Measurements from ENCODE around the gene NCAM1. TPM values are rescaled to one million over a fixed set of nuclear protein-coding genes. Genes with fewer than 3 reads are reported as not detected.

The NCAM1 gene
- total RNA-seq, 1 donor from 2014 or later: 27.3 TPM

DNA sequence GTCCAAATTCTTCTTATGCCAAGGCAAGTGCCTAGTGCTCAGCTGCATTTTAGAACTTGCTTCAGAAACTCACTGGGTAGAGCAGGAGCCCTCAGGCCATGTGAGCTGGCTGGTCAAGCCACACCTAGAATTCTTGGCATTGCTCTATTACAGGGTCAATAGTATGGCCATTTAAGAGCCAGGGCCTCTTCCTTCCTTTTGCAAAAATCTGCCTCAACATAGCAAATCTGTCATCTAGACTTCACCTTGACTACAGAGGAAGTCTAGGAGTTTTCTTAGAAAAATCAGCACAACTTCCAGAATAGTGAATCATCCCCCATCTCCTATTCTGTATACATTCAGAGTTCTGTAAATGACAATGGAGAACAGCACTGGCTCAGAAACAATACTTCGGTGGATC lies 241.2 kb downstream of the NCAM1 start:
- no peak for DNase-seq (ENCODE audit: low spot score, unreplicated experiment)
- H3K4me1 Mint-ChIP-seq (ENCODE audit: low read depth): peaks cover 7% of the 10 kb centered on the region
- TF ChIP-seq, protein P1, sequence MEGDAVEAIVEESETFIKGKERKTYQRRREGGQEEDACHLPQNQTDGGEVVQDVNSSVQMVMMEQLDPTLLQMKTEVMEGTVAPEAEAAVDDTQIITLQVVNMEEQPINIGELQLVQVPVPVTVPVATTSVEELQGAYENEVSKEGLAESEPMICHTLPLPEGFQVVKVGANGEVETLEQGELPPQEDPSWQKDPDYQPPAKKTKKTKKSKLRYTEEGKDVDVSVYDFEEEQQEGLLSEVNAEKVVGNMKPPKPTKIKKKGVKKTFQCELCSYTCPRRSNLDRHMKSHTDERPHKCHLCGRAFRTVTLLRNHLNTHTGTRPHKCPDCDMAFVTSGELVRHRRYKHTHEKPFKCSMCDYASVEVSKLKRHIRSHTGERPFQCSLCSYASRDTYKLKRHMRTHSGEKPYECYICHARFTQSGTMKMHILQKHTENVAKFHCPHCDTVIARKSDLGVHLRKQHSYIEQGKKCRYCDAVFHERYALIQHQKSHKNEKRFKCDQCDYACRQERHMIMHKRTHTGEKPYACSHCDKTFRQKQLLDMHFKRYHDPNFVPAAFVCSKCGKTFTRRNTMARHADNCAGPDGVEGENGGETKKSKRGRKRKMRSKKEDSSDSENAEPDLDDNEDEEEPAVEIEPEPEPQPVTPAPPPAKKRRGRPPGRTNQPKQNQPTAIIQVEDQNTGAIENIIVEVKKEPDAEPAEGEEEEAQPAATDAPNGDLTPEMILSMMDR (IDR thresholded peaks at IDR 0.05; ENCODE audit: unreplicated experiment): no peak
- H3K36me3 Mint-ChIP-seq (ENCODE audit: insufficient read depth): peaks cover 2% of the 10 kb centered on the region
- no peak overlapping the region for H3K4me3 Mint-ChIP-seq (ENCODE audit: low read depth)
- H3K27me3 Mint-ChIP-seq: peaks cover 10% of the 10 kb centered on the region
- no peak overlapping the region for H3K27ac Mint-ChIP-seq
- no peaks in the 10 kb centered on the region for H3K9me3 Mint-ChIP-seq (ENCODE audit: low read depth)

DNA sequence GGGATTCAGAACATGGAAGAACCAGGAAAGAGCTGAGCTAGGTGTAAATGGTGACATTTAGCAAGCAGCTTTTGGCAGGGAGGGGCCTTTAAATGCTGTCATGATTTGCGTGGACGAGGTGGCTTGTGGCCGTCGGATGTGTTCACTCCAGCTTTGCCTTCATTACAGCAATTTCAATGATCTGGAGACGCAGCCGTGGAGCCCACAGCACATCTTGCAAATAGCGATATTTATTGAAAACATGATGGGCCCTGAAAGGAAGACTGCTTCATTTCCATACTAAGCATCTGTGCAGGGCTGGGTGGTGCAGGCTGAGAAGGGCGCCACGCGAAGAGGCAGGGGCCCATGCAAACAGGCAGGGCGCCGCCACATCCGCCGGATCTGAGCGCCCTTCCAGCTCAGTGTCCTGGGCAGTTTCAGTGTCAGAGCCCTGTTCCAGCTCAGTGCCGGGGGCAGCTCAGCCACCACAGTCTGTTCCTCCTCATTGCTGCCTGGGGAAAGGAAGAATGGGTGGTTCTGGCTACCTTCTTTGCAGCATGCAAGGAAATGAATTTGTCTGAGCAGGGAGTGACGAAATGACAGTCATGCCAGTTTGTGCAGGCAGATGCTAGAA lies 242.0 kb downstream of the NCAM1 start:
- H3K27ac Mint-ChIP-seq: no peak overlapping the region
- no peak for DNase-seq (ENCODE audit: low spot score, unreplicated experiment)
- peaks cover 10% of the 10 kb centered on the region for H3K27me3 Mint-ChIP-seq
- peaks cover 7% of the 10 kb centered on the region for H3K36me3 Mint-ChIP-seq (ENCODE audit: insufficient read depth)
- no peak overlapping the region for H3K4me3 Mint-ChIP-seq (ENCODE audit: low read depth)
- TF ChIP-seq, protein P1 (IDR thresholded peaks at IDR 0.05; ENCODE audit: unreplicated experiment): no peak
- H3K9me3 Mint-ChIP-seq (ENCODE audit: low read depth): no peaks in the 10 kb centered on the region
- H3K4me1 Mint-ChIP-seq (ENCODE audit: low read depth): peaks cover 7% of the 10 kb centered on the region

DNA sequence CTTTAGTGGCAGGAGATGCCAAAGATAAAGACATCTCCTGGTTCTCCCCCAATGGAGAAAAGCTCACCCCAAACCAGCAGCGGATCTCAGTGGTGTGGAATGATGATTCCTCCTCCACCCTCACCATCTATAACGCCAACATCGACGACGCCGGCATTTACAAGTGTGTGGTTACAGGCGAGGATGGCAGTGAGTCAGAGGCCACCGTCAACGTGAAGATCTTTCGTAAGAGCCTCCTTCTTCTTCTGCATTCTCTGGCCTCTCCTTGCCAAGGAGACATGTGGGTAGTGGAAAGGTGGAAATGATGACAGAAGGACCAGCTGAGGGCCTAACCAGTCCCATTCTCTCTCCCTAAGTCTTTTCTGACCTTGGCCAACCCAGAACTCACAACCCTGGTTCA lies 243.1 kb downstream of the NCAM1 start:
- peaks cover 12% of the 10 kb centered on the region for H3K36me3 Mint-ChIP-seq (ENCODE audit: insufficient read depth)
- H3K4me3 Mint-ChIP-seq (ENCODE audit: low read depth): no peak overlapping the region
- peaks cover 10% of the 10 kb centered on the region for H3K27me3 Mint-ChIP-seq
- TF ChIP-seq, protein P1 (IDR thresholded peaks at IDR 0.05; ENCODE audit: unreplicated experiment): no peak
- no peak for DNase-seq (ENCODE audit: low spot score, unreplicated experiment)
- H3K9me3 Mint-ChIP-seq (ENCODE audit: low read depth): peaks cover 3% of the 10 kb centered on the region
- no peak overlapping the region for H3K27ac Mint-ChIP-seq
- peaks cover 3% of the 10 kb centered on the region for H3K4me1 Mint-ChIP-seq (ENCODE audit: low read depth)

DNA sequence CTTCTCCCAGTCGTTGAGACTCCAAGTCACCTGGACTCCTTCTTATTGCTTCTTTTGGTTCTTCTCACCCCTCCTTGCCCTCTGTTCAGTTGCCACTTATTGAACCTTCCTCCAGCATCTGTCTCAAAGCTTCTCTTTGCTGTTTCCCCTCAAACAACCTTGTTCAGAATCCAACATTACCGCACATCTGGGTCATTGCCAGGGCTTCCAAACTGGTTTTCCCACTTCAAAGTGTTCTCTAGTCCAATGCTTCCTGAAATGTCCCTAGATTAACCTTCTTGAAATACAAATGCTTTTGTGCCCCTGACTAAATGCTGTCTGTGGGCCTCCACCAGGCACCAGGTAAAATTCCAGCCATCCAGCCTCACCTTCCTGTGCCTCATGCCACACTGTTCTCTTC lies 252.3 kb downstream of the NCAM1 start:
- no peak for DNase-seq (ENCODE audit: low spot score, unreplicated experiment)
- H3K9me3 Mint-ChIP-seq (ENCODE audit: low read depth): peaks cover 10% of the 10 kb centered on the region
- TF ChIP-seq, protein P1 (IDR thresholded peaks at IDR 0.05; ENCODE audit: unreplicated experiment): no peak
- H3K4me1 Mint-ChIP-seq (ENCODE audit: low read depth): no peaks in the 10 kb centered on the region
- H3K4me3 Mint-ChIP-seq (ENCODE audit: low read depth): no peak overlapping the region
- no peak overlapping the region for H3K27ac Mint-ChIP-seq
- H3K36me3 Mint-ChIP-seq (ENCODE audit: insufficient read depth): peaks cover 5% of the 10 kb centered on the region
- H3K27me3 Mint-ChIP-seq: no peaks in the 10 kb centered on the region

DNA sequence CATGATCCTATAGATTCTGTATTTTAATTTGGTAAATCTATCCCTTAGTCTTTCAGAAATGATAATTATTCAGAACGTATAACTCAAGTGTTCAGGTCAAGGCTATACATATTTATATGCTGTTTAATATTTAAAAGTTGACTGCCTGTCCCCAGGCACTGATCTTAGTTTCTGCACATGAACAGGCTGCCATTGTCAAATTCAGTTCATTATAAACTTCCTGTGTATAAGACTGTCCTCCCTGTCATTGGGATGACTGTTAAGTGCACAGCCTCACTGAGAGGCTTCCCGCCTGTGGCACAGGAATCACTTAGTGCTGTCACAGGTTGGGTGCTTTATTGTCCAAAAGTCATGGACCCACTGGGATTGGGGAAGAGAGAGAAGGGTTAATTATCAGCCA lies 261.0 kb downstream of the NCAM1 start:
- DNase-seq (ENCODE audit: low spot score, unreplicated experiment): no peak
- H3K27me3 Mint-ChIP-seq: no peaks in the 10 kb centered on the region
- TF ChIP-seq, protein P1 (IDR thresholded peaks at IDR 0.05; ENCODE audit: unreplicated experiment): no peak
- no peak overlapping the region for H3K27ac Mint-ChIP-seq
- peaks cover 20% of the 10 kb centered on the region for H3K9me3 Mint-ChIP-seq (ENCODE audit: low read depth)
- no peaks in the 10 kb centered on the region for H3K4me1 Mint-ChIP-seq (ENCODE audit: low read depth)
- no peak overlapping the region for H3K4me3 Mint-ChIP-seq (ENCODE audit: low read depth)
- peaks cover 18% of the 10 kb centered on the region for H3K36me3 Mint-ChIP-seq (ENCODE audit: insufficient read depth)

All from progenitor cell of endocrine pancreas (in vitro differentiated cells).